ENCODE measurements around the gene TMEM220. TPM values are rescaled to one million over a fixed set of nuclear protein-coding genes. Genes with fewer than 3 reads are reported as not detected.

Gene TMEM220
- total and polyA plus RNA-seq, 7 experiments from 2014 or later: 0.65 to 8.4 (median 5.4) TPM

DNA sequence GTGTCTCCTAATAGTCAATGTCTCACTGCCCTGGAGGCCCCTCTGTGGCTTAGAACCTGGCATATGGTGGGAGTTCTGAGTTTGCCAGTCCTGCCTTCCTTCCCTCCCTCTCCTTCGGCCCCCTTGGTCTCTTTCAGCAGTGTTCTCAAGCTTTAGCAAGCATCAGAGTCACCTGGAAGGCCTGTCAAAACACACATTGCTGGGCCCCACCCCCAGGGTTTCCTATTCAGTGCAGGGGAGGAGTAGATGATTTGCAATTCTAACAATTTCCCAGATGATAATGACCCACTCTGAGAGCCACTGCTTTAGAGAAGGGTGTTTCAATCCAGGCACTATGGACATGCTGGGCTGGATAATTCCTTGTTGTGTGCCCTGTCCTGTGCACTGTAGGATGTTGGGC, 26.4 kb upstream of the TMEM220 start:
- no peak overlapping the region for H3K4me3 Mint-ChIP-seq
- CTCF ChIA-PET: no interaction called here
- peak overlapping the region in 2 of 9 donors; percentile 12 to 42 for H3K27ac Mint-ChIP-seq
- intact Hi-C loops (cut with micrococcal nuclease): no loop called here
- POLR2A ChIA-PET: no interaction called here
- no peaks in the 10 kb centered on the region for H3K4me1 ChIP-seq (ENCODE audit: control insufficient read depth in 2 of 2, insufficient read depth in 2 of 2, low read length in 2 of 2)
- peaks cover 0 to 6% (median 0%) of the 10 kb centered on the region in 7 donors for H3K4me1 Mint-ChIP-seq
- no peaks in the 10 kb centered on the region for H3K9me3 Mint-ChIP-seq
- H3K36me3 ChIP-seq (ENCODE audit: control insufficient read depth in 2 of 3, insufficient read depth in 3 of 3, low read length in 3 of 3): no peaks in the 10 kb centered on the region
- no peak overlapping the region for H3K4me3 ChIP-seq (ENCODE audit: low read length)
- no peaks in the 10 kb centered on the region for H3K27me3 ChIP-seq (ENCODE audit: control insufficient read depth in 2 of 2, insufficient read depth in 2 of 2, low read length in 2 of 2)
- ATAC-seq (no peak), DNase-seq (no peak)
- no peaks in the 10 kb centered on the region for H3K27me3 Mint-ChIP-seq
- no peaks in the 10 kb centered on the region for H3K36me3 Mint-ChIP-seq
- H3K27ac ChIP-seq (ENCODE audit: low read depth, low read length): no peak overlapping the region
- no peaks in the 10 kb centered on the region for H3K9me3 ChIP-seq (ENCODE audit: control insufficient read depth in 2 of 3, low read length in 3 of 3)

GRCh38 chr17:10755592-10756127, 25.8 kb upstream of the TMEM220 start:
- H3K27me3 ChIP-seq (ENCODE audit: control insufficient read depth in 2 of 2, insufficient read depth in 2 of 2, low read length in 2 of 2): no peaks in the 10 kb centered on the region
- intact Hi-C loops (cut with micrococcal nuclease): no loop called here
- Mint-ChIP-seq H3K36me3 (no peaks in the 10 kb centered on the region), H3K9me3 (no peaks in the 10 kb centered on the region), H3K27me3 (no peaks in the 10 kb centered on the region), H3K4me3 (no peak overlapping the region), H3K27ac (peak overlapping the region in 1 of 9 donors; percentile 42), H3K4me1 (peaks cover 0 to 6% (median 0%) of the 10 kb centered on the region in 7 donors)
- no peaks in the 10 kb centered on the region for H3K4me1 ChIP-seq (ENCODE audit: control insufficient read depth in 2 of 2, insufficient read depth in 2 of 2, low read length in 2 of 2)
- H3K9me3 ChIP-seq (ENCODE audit: control insufficient read depth in 2 of 3, low read length in 3 of 3): no peaks in the 10 kb centered on the region
- H3K27ac ChIP-seq (ENCODE audit: low read depth, low read length): no peak overlapping the region
- ATAC-seq (no peak), DNase-seq (no peak)
- H3K4me3 ChIP-seq (ENCODE audit: low read length): no peak overlapping the region
- POLR2A ChIA-PET: no interaction called here
- no peaks in the 10 kb centered on the region for H3K36me3 ChIP-seq (ENCODE audit: control insufficient read depth in 2 of 3, insufficient read depth in 3 of 3, low read length in 3 of 3)
- CTCF ChIA-PET: no interaction called here

DNA sequence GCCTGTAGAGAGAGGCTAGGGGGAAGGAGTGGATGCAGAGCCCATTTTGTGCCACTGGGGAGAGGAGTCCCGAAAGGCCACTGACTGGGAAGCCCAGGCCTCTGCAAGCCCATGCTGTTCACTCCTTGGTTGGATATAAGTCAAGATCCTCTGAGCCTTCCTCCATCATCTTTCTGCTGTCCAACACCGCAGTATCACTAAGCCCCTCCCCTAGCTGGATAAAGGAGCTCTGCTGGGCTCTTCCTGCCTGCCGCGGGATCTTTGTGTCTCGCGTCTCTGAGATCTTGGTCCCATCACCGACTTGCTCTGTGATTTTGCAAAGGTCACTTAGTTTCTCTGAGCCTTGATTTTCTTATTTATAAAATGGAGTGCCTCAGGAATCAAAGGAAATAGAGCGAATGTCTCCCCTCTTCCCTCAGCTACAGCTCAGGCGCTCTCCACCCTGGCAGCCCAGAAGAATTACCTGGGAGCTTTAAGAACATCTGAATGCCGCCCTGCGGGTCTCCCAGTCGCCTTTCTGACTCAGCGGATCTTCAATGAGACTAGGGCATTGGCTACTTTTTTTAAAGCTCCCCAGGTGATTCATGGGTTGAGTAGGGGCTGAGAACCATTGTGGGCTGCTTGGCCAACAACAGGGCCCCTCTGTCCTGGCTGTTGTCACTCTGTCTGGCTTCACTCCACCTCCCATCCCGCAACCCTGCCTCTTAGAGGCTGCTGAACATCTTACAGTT, 25.2 kb upstream of the TMEM220 start:
- Mint-ChIP-seq H3K4me1 (peaks cover 0 to 6% (median 0%) of the 10 kb centered on the region in 7 donors), H3K4me3 (no peak overlapping the region), H3K27ac (peak overlapping the region in 3 of 9 donors; percentile 56 to 82 (median 65)), H3K36me3 (no peaks in the 10 kb centered on the region), H3K9me3 (no peaks in the 10 kb centered on the region), H3K27me3 (no peaks in the 10 kb centered on the region)
- POLR2A ChIA-PET: no interaction called here
- no peaks in the 10 kb centered on the region for H3K4me1 ChIP-seq (ENCODE audit: control insufficient read depth in 2 of 2, insufficient read depth in 2 of 2, low read length in 2 of 2)
- CTCF ChIA-PET: interaction anchor here (0.9 kb wide), 1 partner anchor 55 kb away, joined by 5 read pairs; no protein-coding TSS in a partner anchor
- DNase-seq (no peak), ATAC-seq (no peak)
- no peaks in the 10 kb centered on the region for H3K9me3 ChIP-seq (ENCODE audit: control insufficient read depth in 2 of 3, low read length in 3 of 3)
- no peak overlapping the region for H3K4me3 ChIP-seq (ENCODE audit: low read length)
- H3K27me3 ChIP-seq (ENCODE audit: control insufficient read depth in 2 of 2, insufficient read depth in 2 of 2, low read length in 2 of 2): no peaks in the 10 kb centered on the region
- H3K36me3 ChIP-seq (ENCODE audit: control insufficient read depth in 2 of 3, insufficient read depth in 3 of 3, low read length in 3 of 3): no peaks in the 10 kb centered on the region
- no peak overlapping the region for H3K27ac ChIP-seq (ENCODE audit: low read depth, low read length)
- intact Hi-C loops (cut with micrococcal nuclease): loop anchor here in 1 of 2 donors (5.0 kb wide), 1 partner anchor 92 kb away; no protein-coding TSS in a partner anchor

DNA sequence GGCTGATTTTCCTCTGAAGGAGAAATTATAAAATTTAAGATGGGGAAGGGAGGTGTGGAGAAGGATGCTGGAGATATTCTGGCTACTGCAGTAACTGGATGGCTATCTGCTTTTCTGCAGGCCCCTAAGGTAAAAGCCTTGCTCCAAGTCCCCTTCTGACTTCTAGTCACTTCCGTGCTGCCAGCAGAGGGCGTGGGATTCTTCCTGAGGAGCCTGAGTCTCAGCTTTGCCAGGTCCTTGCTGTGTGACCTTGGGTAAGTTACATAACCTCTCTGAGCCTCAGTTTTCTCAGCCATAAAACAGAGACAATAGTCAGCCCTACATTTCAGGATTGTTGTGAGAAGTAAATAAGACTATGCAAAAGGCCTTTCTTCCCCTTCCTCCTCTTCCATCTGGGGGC, 24.3 kb upstream of the TMEM220 start:
- H3K4me1 Mint-ChIP-seq: peaks cover 0 to 6% (median 0%) of the 10 kb centered on the region in 7 donors
- no peaks in the 10 kb centered on the region for H3K36me3 Mint-ChIP-seq
- ATAC-seq (no peak), DNase-seq (no peak)
- ChIA-PET POLR2A (no interaction called here), CTCF (no interaction called here)
- no peak overlapping the region for H3K27ac ChIP-seq (ENCODE audit: low read depth, low read length)
- no peak overlapping the region for H3K4me3 ChIP-seq (ENCODE audit: low read length)
- H3K27me3 ChIP-seq (ENCODE audit: control insufficient read depth in 2 of 2, insufficient read depth in 2 of 2, low read length in 2 of 2): no peaks in the 10 kb centered on the region
- no peak overlapping the region for H3K4me3 Mint-ChIP-seq
- no peaks in the 10 kb centered on the region for H3K9me3 Mint-ChIP-seq
- intact Hi-C loops (cut with micrococcal nuclease): loop anchor here in 1 of 2 donors (5.0 kb wide), 1 partner anchor 93 kb away; no protein-coding TSS in a partner anchor
- no peaks in the 10 kb centered on the region for H3K4me1 ChIP-seq (ENCODE audit: control insufficient read depth in 2 of 2, insufficient read depth in 2 of 2, low read length in 2 of 2)
- H3K27ac Mint-ChIP-seq: peak overlapping the region in 1 of 9 donors; percentile 82
- no peaks in the 10 kb centered on the region for H3K36me3 ChIP-seq (ENCODE audit: control insufficient read depth in 2 of 3, insufficient read depth in 3 of 3, low read length in 3 of 3)
- no peaks in the 10 kb centered on the region for H3K9me3 ChIP-seq (ENCODE audit: control insufficient read depth in 2 of 3, low read length in 3 of 3)
- no peaks in the 10 kb centered on the region for H3K27me3 Mint-ChIP-seq

GRCh38 chr17:10752696-10753095, 22.9 kb upstream of the TMEM220 start:
- no peak overlapping the region for H3K27ac Mint-ChIP-seq
- CTCF ChIA-PET: interaction anchor here (0.7 kb wide), 1 partner anchor 22 kb away, joined by 3 read pairs; no protein-coding TSS in a partner anchor
- H3K4me3 Mint-ChIP-seq: no peak overlapping the region

DNA sequence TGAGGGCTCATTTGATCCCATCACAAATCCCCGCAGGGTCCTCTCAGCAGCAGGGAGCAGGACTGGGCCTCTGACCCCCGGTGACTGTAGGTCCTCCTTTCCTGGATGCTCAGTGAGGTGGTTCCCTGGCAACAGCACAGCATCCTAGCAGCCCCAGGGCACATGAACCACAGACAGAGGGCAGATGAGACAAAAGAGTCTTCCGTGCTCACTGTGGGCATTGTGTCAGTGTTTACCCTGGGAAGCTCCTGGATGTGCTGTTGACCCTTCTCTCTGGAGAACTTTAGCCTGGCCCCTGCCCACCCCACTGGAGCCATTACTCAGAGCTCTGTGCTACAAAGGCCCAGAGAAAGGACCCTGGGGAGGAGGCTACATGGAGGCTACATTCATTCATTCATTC, 21.7 kb upstream of the TMEM220 start:
- Mint-ChIP-seq H3K4me3 (no peak overlapping the region), H3K9me3 (no peaks in the 10 kb centered on the region), H3K36me3 (no peaks in the 10 kb centered on the region), H3K27me3 (peaks cover 0 to 2% (median 0%) of the 10 kb centered on the region in 5 donors), H3K27ac (peak overlapping the region in 1 of 9 donors; percentile 28), H3K4me1 (peaks cover 0 to 6% (median 0%) of the 10 kb centered on the region in 7 donors)
- DNase-seq (no peak), ATAC-seq (no peak)
- ChIA-PET POLR2A (no interaction called here), CTCF (no interaction called here)
- Histone ChIP-seq H3K27ac (ENCODE audit: low read depth, low read length) (no peak overlapping the region), H3K4me3 (ENCODE audit: low read length) (no peak overlapping the region), H3K9me3 (ENCODE audit: control insufficient read depth in 2 of 3, low read length in 3 of 3) (no peaks in the 10 kb centered on the region), H3K36me3 (ENCODE audit: control insufficient read depth in 2 of 3, insufficient read depth in 3 of 3, low read length in 3 of 3) (no peaks in the 10 kb centered on the region), H3K27me3 (ENCODE audit: control insufficient read depth in 2 of 2, insufficient read depth in 2 of 2, low read length in 2 of 2) (no peaks in the 10 kb centered on the region), H3K4me1 (ENCODE audit: control insufficient read depth in 2 of 2, insufficient read depth in 2 of 2, low read length in 2 of 2) (no peaks in the 10 kb centered on the region)
- intact Hi-C loops (cut with micrococcal nuclease): loop anchor here in 1 of 2 donors (5.0 kb wide), 1 partner anchor 96 kb away; no protein-coding TSS in a partner anchor

More at GRCh38 chr17:10752696-10753095, 22.9 kb upstream of the TMEM220 start:
- ATAC-seq: no peak
- Mint-ChIP-seq H3K9me3 (no peaks in the 10 kb centered on the region), H3K4me1 (peaks cover 0 to 6% (median 0%) of the 10 kb centered on the region in 7 donors), H3K27me3 (peaks cover 0 to 2% (median 0%) of the 10 kb centered on the region in 5 donors), H3K36me3 (no peaks in the 10 kb centered on the region)
- no peak for DNase-seq
- Histone ChIP-seq H3K36me3 (ENCODE audit: control insufficient read depth in 2 of 3, insufficient read depth in 3 of 3, low read length in 3 of 3) (no peaks in the 10 kb centered on the region), H3K27me3 (ENCODE audit: control insufficient read depth in 2 of 2, insufficient read depth in 2 of 2, low read length in 2 of 2) (no peaks in the 10 kb centered on the region), H3K4me3 (ENCODE audit: low read length) (no peak overlapping the region), H3K4me1 (ENCODE audit: control insufficient read depth in 2 of 2, insufficient read depth in 2 of 2, low read length in 2 of 2) (no peaks in the 10 kb centered on the region), H3K9me3 (ENCODE audit: control insufficient read depth in 2 of 3, low read length in 3 of 3) (no peaks in the 10 kb centered on the region), H3K27ac (ENCODE audit: low read depth, low read length) (no peak overlapping the region)
- intact Hi-C loops (cut with micrococcal nuclease): loop anchor here in 1 of 2 donors (5.0 kb wide), 1 partner anchor 95 kb away; no protein-coding TSS in a partner anchor
- POLR2A ChIA-PET: no interaction called here
